ENCODE results near the gene SLC44A3. TPM values are rescaled to one million over a fixed set of nuclear protein-coding genes. Genes with fewer than 3 reads are reported as not detected.
"Not testable (repeated sequence)": the region's sequence is repeated elsewhere in the genome, so short reads cannot be mapped to it uniquely, and the experiment has no call there.

SLC44A3 gene
- total RNA-seq, 1 donor from 2014 or later: 72.1 TPM

- DNase-seq (ENCODE audit: low spot score): no peak
Observed at GRCh38 chr1:94836891-94837290, 16.7 kb downstream of the SLC44A3 start.

- DNase-seq (ENCODE audit: low spot score): not testable (repeated sequence)
Observed at GRCh38 chr1:94840381-94840780, 20.2 kb downstream of the SLC44A3 start.

- no peak for DNase-seq (ENCODE audit: low spot score)
Observed at GRCh38 chr1:94840808-94841207, 20.7 kb downstream of the SLC44A3 start.

GRCh38 chr1:94843430-94843829, 23.3 kb downstream of the SLC44A3 start:
- DNase-seq (ENCODE audit: low spot score): no peak

- DNase-seq (ENCODE audit: low spot score): no peak
Observed at GRCh38 chr1:94843846-94844245, 23.7 kb downstream of the SLC44A3 start.

- DNase-seq (ENCODE audit: low spot score): no peak
Observed at GRCh38 chr1:94846308-94846707, 26.2 kb downstream of the SLC44A3 start.

GRCh38 chr1:94851571-94851970, 31.4 kb downstream of the SLC44A3 start:
- no peak for DNase-seq (ENCODE audit: low spot score)

GRCh38 chr1:94852788-94853187, 32.6 kb downstream of the SLC44A3 start:
- no peak for DNase-seq (ENCODE audit: low spot score)

- DNase-seq (ENCODE audit: low spot score): peak; percentile 93
Observed at GRCh38 chr1:94854458-94855306, 34.5 kb downstream of the SLC44A3 start.

- DNase-seq (ENCODE audit: low spot score): no peak
Observed at GRCh38 chr1:94855307-94855700, 35.1 kb downstream of the SLC44A3 start.

- DNase-seq (ENCODE audit: low spot score): no peak
Observed at GRCh38 chr1:94856004-94856403, 35.8 kb downstream of the SLC44A3 start.

- DNase-seq (ENCODE audit: low spot score): no peak
Observed at GRCh38 chr1:94856868-94857267, 36.7 kb downstream of the SLC44A3 start.

- DNase-seq (ENCODE audit: low spot score): no peak
Observed at GRCh38 chr1:94858276-94858675, 38.1 kb downstream of the SLC44A3 start.

GRCh38 chr1:94859174-94859573, 39.0 kb downstream of the SLC44A3 start:
- DNase-seq (ENCODE audit: low spot score): no peak

GRCh38 chr1:94862718-94863117, 42.6 kb downstream of the SLC44A3 start:
- DNase-seq (ENCODE audit: low spot score): no peak

- DNase-seq (ENCODE audit: low spot score): no peak
Observed at GRCh38 chr1:94863297-94863911, 43.2 kb downstream of the SLC44A3 start.

GRCh38 chr1:94863919-94864318, 43.8 kb downstream of the SLC44A3 start:
- DNase-seq (ENCODE audit: low spot score): peak; percentile 64

- no peak for DNase-seq (ENCODE audit: low spot score)
Observed at GRCh38 chr1:94864821-94865220, 44.7 kb downstream of the SLC44A3 start.

- no peak for DNase-seq (ENCODE audit: low spot score)
Observed at GRCh38 chr1:94865360-94865759, 45.2 kb downstream of the SLC44A3 start.

- DNase-seq (ENCODE audit: low spot score): no peak
Observed at GRCh38 chr1:94866164-94866807, 46.1 kb downstream of the SLC44A3 start.

GRCh38 chr1:94871031-94871430, 50.9 kb downstream of the SLC44A3 start:
- no peak for DNase-seq (ENCODE audit: low spot score)

GRCh38 chr1:94872771-94873495, 52.8 kb downstream of the SLC44A3 start:
- DNase-seq (ENCODE audit: low spot score): no peak
